Lower leg skin (tissue), 4 donors: ENCODE results near the gene AMOTL2. TPM values are rescaled to one million over a fixed set of nuclear protein-coding genes. Genes with fewer than 3 reads are reported as not detected.

Experiments used
- DNase-seq, 2 donors: peaks; one replicate each; pipeline ENCODE4 v3.0.0-alpha.2; 2019; ENCODE audit warnings: low spot score in 2 of 2
- H3K4me3 ChIP-seq: fragments of 200-600 bp; sonication (generic); 2 replicates; pipeline ENCODE4 v1.5.1; 2017; ENCODE audit warnings: mild to moderate bottlenecking, low read depth; ENCODE audit not compliant: poor library complexity, severe bottlenecking
- CTCF ChIP-seq, 3 donors: fragments of 450-650 bp; IDR thresholded peaks; one replicate each; pipeline ENCODE4 v1.5.1; 2016; ENCODE audit warnings: antibody characterized with exemption in 3 of 3, mild to moderate bottlenecking in 3 of 3, moderate library complexity in 2 of 3
- POLR2A ChIP-seq, 2 donors: fragments of 450-650 bp; IDR thresholded peaks; one replicate each; pipeline ENCODE4 v1.6.1; 2016 to 2017; ENCODE audit warnings: antibody characterized with exemption in 2 of 2, mild to moderate bottlenecking in 1 of 2, moderate library complexity in 1 of 2
- WGBS, 2 donors: methylation state at CpG; one replicate each; pipeline ENCODE4 v1.1.5; 2018; 5-methylcytosine and 5-hydroxymethylcytosine counted together
- intact Hi-C: fragments of 100-400 bp; cut with DNase I; formaldehyde crosslinking; loops from one replicate; pipeline ENCODE4 v1.15.0; 2023; ENCODE audit warnings: low total_unique reads
- total RNA-seq, 4 donors: library from RNA; depleted of rRNA; stranded (reverse); fragments of >200 nt; gene quantifications; one replicate each; pipeline ENCODE4 v1.1.0, GENCODE V29; 2016

The AMOTL2 gene
- total RNA-seq, 4 donors from 2014 or later: 97.1 to 151 (median 120) TPM

- DNase-seq: no peak
- WGBS, 2 donors: 73 to 80% methylated on average over 1 of the region's 1 CpG
- H3K4me3 ChIP-seq: no peak overlapping the region
- TF ChIP-seq CTCF (IDR thresholded peaks at IDR 0.05) (no peak), POLR2A (IDR thresholded peaks at IDR 0.05) (no peak)
- intact Hi-C loops: no loop called here
These were observed 29.0 kb downstream of the AMOTL2 start for GRCh38 chr3:134345202-134345601.

GRCh38 chr3:134344560-134344959, 29.7 kb downstream of the AMOTL2 start:
- peak in 1 of 2 donors; percentile 20 for DNase-seq
- intact Hi-C loops: no loop called here
- TF ChIP-seq CTCF (IDR thresholded peaks at IDR 0.05) (no peak), POLR2A (IDR thresholded peaks at IDR 0.05) (no peak)
- WGBS, 2 donors: 83 to 84% methylated on average over 2 of the region's 2 CpGs
- H3K4me3 ChIP-seq: no peak overlapping the region

- intact Hi-C loops: no loop called here
- no peak overlapping the region for H3K4me3 ChIP-seq
- TF ChIP-seq POLR2A (IDR thresholded peaks at IDR 0.05): no peak
- TF ChIP-seq CTCF (IDR thresholded peaks at IDR 0.05): no peak
- peak in 1 of 2 donors; percentile 68 for DNase-seq
- WGBS, 2 donors: 89 to 92% methylated on average over 9 of the region's 9 CpGs
These were observed 32.0 kb downstream of the AMOTL2 start for GRCh38 chr3:134342259-134342658.

- peak in 1 of 2 donors; percentile 58 for DNase-seq
- no peak overlapping the region for H3K4me3 ChIP-seq
- TF ChIP-seq CTCF (IDR thresholded peaks at IDR 0.05) (no peak), POLR2A (IDR thresholded peaks at IDR 0.05) (no peak)
- intact Hi-C loops: no loop called here
- 64 to 67% methylated on average over 2 of the region's 2 CpGs for WGBS, 2 donors
These were observed 32.9 kb downstream of the AMOTL2 start for GRCh38 chr3:134341389-134341788.

GRCh38 chr3:134340982-134341365, 33.3 kb downstream of the AMOTL2 start:
- intact Hi-C loops: no loop called here
- 81 to 85% methylated on average over 1 of the region's 1 CpG for WGBS, 2 donors
- no peak overlapping the region for H3K4me3 ChIP-seq
- TF ChIP-seq POLR2A (IDR thresholded peaks at IDR 0.05) (no peak), CTCF (IDR thresholded peaks at IDR 0.05) (no peak)
- DNase-seq: peak in 1 of 2 donors; percentile 34

GRCh38 chr3:134340362-134340981, 33.8 kb downstream of the AMOTL2 start:
- intact Hi-C loops: no loop called here
- peak in 1 of 2 donors; percentile 29 for DNase-seq
- H3K4me3 ChIP-seq: no peak overlapping the region
- 84 to 100% methylated on average over 1 of the region's 1 CpG for WGBS, 2 donors
- no peak for TF ChIP-seq POLR2A (IDR thresholded peaks at IDR 0.05)
